Neural crest cell (in vitro differentiated cells): ENCODE data around the gene DNASE1. TPM values are rescaled to one million over a fixed set of nuclear protein-coding genes. Genes with fewer than 3 reads are reported as not detected.

Source experiments
- DNase-seq: peaks from one replicate; pipeline ENCODE4 v3.0.0; 2021; ENCODE audit warnings: low read depth, mixed read lengths, low spot score
- H3K27ac Mint-ChIP-seq: one replicate; pipeline ENCODE4 v1.8.0; 2021; ENCODE audit warnings: mild to moderate bottlenecking, mixed read lengths; ENCODE audit not compliant: unreplicated experiment
- H3K27me3 Mint-ChIP-seq: 2 replicates; pipeline ENCODE4 v1.8.0; 2021; ENCODE audit warnings: low read depth, mild to moderate bottlenecking, mixed read lengths
- H3K36me3 Mint-ChIP-seq: 2 replicates; pipeline ENCODE4 v1.8.0; 2021; ENCODE audit warnings: low read depth, mild to moderate bottlenecking, mixed read lengths
- H3K4me1 Mint-ChIP-seq: 2 replicates; pipeline ENCODE4 v1.8.0; 2021; ENCODE audit warnings: mixed read lengths
- H3K4me3 Mint-ChIP-seq: one replicate; pipeline ENCODE4 v1.8.0; 2021; ENCODE audit warnings: mild to moderate bottlenecking, mixed read lengths
- H3K9me3 Mint-ChIP-seq: 2 replicates; pipeline ENCODE4 v1.8.0; 2021; ENCODE audit warnings: mixed read lengths
- total RNA-seq: library from RNA; stranded (reverse); gene quantifications from 2 replicates; pipeline ENCODE4 v1.2.1, GENCODE V29; 2021
- TF ChIP-seq, protein P1 (sequence below): fragments of 200-600 bp; sonication (generic); conservative IDR thresholded peaks from 2 replicates; pipeline ENCODE4 v1.5.0; 2021; ENCODE audit warnings: antibody characterized with exemption, mild to moderate bottlenecking

Gene DNASE1
- total RNA-seq, 1 donor from 2014 or later = 23.6 TPM

GRCh38 chr16:3675601-3676130 lies 21.2 kb downstream of the DNASE1 start:
- no peak overlapping the region for H3K27ac Mint-ChIP-seq
- peaks cover 6% of the 10 kb centered on the region for H3K36me3 Mint-ChIP-seq
- no peak overlapping the region for H3K4me3 Mint-ChIP-seq
- no peaks in the 10 kb centered on the region for H3K9me3 Mint-ChIP-seq
- peaks cover 4% of the 10 kb centered on the region for H3K4me1 Mint-ChIP-seq
- TF ChIP-seq, protein P1, sequence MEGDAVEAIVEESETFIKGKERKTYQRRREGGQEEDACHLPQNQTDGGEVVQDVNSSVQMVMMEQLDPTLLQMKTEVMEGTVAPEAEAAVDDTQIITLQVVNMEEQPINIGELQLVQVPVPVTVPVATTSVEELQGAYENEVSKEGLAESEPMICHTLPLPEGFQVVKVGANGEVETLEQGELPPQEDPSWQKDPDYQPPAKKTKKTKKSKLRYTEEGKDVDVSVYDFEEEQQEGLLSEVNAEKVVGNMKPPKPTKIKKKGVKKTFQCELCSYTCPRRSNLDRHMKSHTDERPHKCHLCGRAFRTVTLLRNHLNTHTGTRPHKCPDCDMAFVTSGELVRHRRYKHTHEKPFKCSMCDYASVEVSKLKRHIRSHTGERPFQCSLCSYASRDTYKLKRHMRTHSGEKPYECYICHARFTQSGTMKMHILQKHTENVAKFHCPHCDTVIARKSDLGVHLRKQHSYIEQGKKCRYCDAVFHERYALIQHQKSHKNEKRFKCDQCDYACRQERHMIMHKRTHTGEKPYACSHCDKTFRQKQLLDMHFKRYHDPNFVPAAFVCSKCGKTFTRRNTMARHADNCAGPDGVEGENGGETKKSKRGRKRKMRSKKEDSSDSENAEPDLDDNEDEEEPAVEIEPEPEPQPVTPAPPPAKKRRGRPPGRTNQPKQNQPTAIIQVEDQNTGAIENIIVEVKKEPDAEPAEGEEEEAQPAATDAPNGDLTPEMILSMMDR = no peak
- no peaks in the 10 kb centered on the region for H3K27me3 Mint-ChIP-seq
- no peak for DNase-seq

GRCh38 chr16:3677994-3678393 lies 23.5 kb downstream of the DNASE1 start:
- Mint-ChIP-seq H3K27me3 (no peaks in the 10 kb centered on the region), H3K36me3 (peaks cover 11% of the 10 kb centered on the region), H3K27ac (no peak overlapping the region), H3K9me3 (no peaks in the 10 kb centered on the region), H3K4me3 (no peak overlapping the region), H3K4me1 (peaks cover 4% of the 10 kb centered on the region)
- TF ChIP-seq, protein P1 = no peak
- no peak for DNase-seq

DNA sequence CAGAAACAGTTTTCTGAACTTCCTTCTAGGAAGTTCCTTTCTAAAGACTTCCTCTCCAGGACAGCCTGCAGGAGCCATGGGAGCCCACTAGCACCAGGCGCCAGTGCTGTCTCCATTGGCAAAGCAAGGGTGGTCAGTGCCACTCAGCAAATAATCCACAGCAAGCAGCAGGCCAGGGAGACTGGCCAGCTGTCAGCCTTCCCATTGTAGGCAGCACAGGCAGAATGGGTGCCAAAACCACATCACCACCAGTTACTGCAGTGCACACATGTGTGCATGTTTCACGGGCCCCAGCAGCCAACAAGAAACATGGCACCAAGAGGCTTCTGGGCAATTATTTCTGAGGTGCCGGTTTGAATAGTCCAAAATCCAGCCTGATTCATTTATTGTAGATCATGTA lies 26.7 kb downstream of the DNASE1 start:
- DNase-seq = no peak
- H3K27me3 Mint-ChIP-seq = no peaks in the 10 kb centered on the region
- TF ChIP-seq, protein P1 = no peak
- peaks cover 15% of the 10 kb centered on the region for H3K36me3 Mint-ChIP-seq
- H3K9me3 Mint-ChIP-seq = no peaks in the 10 kb centered on the region
- no peak overlapping the region for H3K27ac Mint-ChIP-seq
- H3K4me1 Mint-ChIP-seq = no peaks in the 10 kb centered on the region
- H3K4me3 Mint-ChIP-seq = no peak overlapping the region

- Mint-ChIP-seq H3K4me3 (no peak overlapping the region), H3K27me3 (no peaks in the 10 kb centered on the region), H3K4me1 (peaks cover 8% of the 10 kb centered on the region), H3K36me3 (peaks cover 18% of the 10 kb centered on the region), H3K27ac (no peak overlapping the region), H3K9me3 (no peaks in the 10 kb centered on the region)
- TF ChIP-seq, protein P1 = no peak
- DNase-seq = no peak
Measured at GRCh38 chr16:3687021-3687420, 32.5 kb downstream of the DNASE1 start.

- no peak for DNase-seq
- H3K9me3 Mint-ChIP-seq = no peaks in the 10 kb centered on the region
- no peak overlapping the region for H3K4me3 Mint-ChIP-seq
- peaks cover 16% of the 10 kb centered on the region for H3K36me3 Mint-ChIP-seq
- no peak overlapping the region for H3K27ac Mint-ChIP-seq
- H3K4me1 Mint-ChIP-seq = peaks cover 8% of the 10 kb centered on the region
- TF ChIP-seq, protein P1 = no peak
- no peaks in the 10 kb centered on the region for H3K27me3 Mint-ChIP-seq
Measured at GRCh38 chr16:3687792-3688191, 33.3 kb downstream of the DNASE1 start.

DNA sequence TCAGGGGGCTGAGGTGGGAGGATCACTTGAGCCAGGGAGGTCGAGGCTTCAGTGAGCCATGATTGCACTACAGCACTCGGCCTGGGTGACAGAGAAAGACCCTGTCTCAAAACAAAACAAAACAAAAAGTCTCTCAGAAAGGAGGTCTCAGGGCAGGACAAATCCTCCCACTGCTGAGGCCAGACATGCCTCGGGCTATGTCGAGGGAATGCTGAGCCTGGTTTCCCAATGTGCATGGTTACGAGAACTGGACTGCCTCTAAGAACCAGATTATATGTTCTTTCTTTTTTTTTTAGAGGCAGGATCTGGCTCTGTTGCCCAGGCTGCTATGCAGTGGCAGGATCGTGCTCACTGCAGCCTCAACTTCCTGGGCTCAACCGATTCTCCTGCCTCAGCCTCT lies 35.2 kb downstream of the DNASE1 start:
- H3K36me3 Mint-ChIP-seq = peaks cover 10% of the 10 kb centered on the region
- H3K27me3 Mint-ChIP-seq = no peaks in the 10 kb centered on the region
- DNase-seq = no peak
- no peak overlapping the region for H3K27ac Mint-ChIP-seq
- no peak overlapping the region for H3K4me3 Mint-ChIP-seq
- TF ChIP-seq, protein P1 = no peak
- peaks cover 8% of the 10 kb centered on the region for H3K4me1 Mint-ChIP-seq
- H3K9me3 Mint-ChIP-seq = no peaks in the 10 kb centered on the region
